A673 (cell line): ENCODE measurements around the gene DLG2. TPM values are rescaled to one million over a fixed set of nuclear protein-coding genes. Genes with fewer than 3 reads are reported as not detected.
"Not testable (repeated sequence)": the region's sequence is repeated elsewhere in the genome, so short reads cannot be mapped to it uniquely, and the experiment has no call there.

Experiments used
- BruUV-seq: library from RNA; stranded (reverse); fragments of 400-500 nt; replicated peaks from 2 replicates; lab custom pipeline; 2021; lab: Mats Ljungman, UMichigan
- CTCF ChIA-PET: fragments of 300-600 bp; sonication (Branson Sonifier 250); formaldehyde crosslinking; loops from one replicate; lab custom pipeline; 2022; ENCODE audit warnings: antibody characterized with exemption; lab: Charles Lee
- POLR2A ChIA-PET: fragments of 300-600 bp; sonication (Branson Sonifier 250); formaldehyde crosslinking; loops from one replicate; lab custom pipeline; 2022; ENCODE audit warnings: antibody characterized with exemption; ENCODE audit not compliant: low non-redundant PET; lab: Charles Lee
- DNase-seq: peaks from one replicate; pipeline ENCODE4 v3.0.0-alpha.2; 2015; ENCODE audit warnings: low spot score
- H3K27ac ChIP-seq: fragments of 200-600 bp; sonication (generic); 2 replicates; pipeline ENCODE4 v1.5.1; 2016; ENCODE audit warnings: mixed run types, low read depth, mild to moderate bottlenecking, mixed read lengths, antibody characterized with exemption, low read length; ENCODE audit not compliant: poor library complexity, severe bottlenecking
- H3K27me3 ChIP-seq: fragments of 200-600 bp; sonication (generic); replicated peaks from 2 replicates; pipeline ENCODE4 v1.6.1; 2017; ENCODE audit warnings: mixed run types, low read depth, mild to moderate bottlenecking, mixed read lengths, antibody characterized with exemption, low read length; ENCODE audit not compliant: insufficient read depth, poor library complexity
- H3K36me3 ChIP-seq: fragments of 200-600 bp; sonication (generic); 2 replicates; pipeline ENCODE4 v1.6.1; 2016; ENCODE audit warnings: mixed run types, mild to moderate bottlenecking, mixed read lengths, antibody characterized with exemption, low read length; ENCODE audit not compliant: insufficient read depth, poor library complexity, severe bottlenecking
- H3K4me1 ChIP-seq: fragments of 200-600 bp; sonication (generic); 2 replicates; pipeline ENCODE4 v1.6.1; 2017; ENCODE audit warnings: mixed run types, mild to moderate bottlenecking, mixed read lengths, antibody characterized with exemption, low read length; ENCODE audit not compliant: insufficient read depth, poor library complexity, severe bottlenecking
- H3K4me3 ChIP-seq: fragments of 200-600 bp; sonication (generic); 2 replicates; pipeline ENCODE4 v1.5.1; 2016; ENCODE audit warnings: low read depth, mixed run types, mild to moderate bottlenecking, mixed read lengths, low read length; ENCODE audit not compliant: poor library complexity, severe bottlenecking
- H3K9me3 ChIP-seq: fragments of 200-600 bp; sonication (generic); 2 replicates; pipeline ENCODE4 v1.6.1; 2016; ENCODE audit warnings: mixed run types, low read depth, mild to moderate bottlenecking, mixed read lengths, antibody characterized with exemption, low read length; ENCODE audit not compliant: poor library complexity, severe bottlenecking
- CTCF ChIP-seq: fragments of 300-800, 200-600 bp; sonication (generic); conservative IDR thresholded peaks from 2 replicates; pipeline ENCODE4 v1.5.1; 2017; ENCODE audit warnings: low read depth, mild to moderate bottlenecking, antibody characterized with exemption, low read length, moderate library complexity, mixed read lengths
- EZH2 ChIP-seq: fragments of 200-600 bp; sonication (generic); IDR thresholded peaks from 2 replicates; pipeline ENCODE4 v1.6.1; 2017; ENCODE audit warnings: borderline replicate concordance, low read depth, mild to moderate bottlenecking, mixed read lengths, antibody characterized with exemption, low read length; ENCODE audit not compliant: poor library complexity, severe bottlenecking
- intact Hi-C: fragments of 100-400 bp; cut with micrococcal nuclease; formaldehyde crosslinking; loops from one replicate; pipeline ENCODE4 v1.10.0; 2022; ENCODE audit not compliant: unreplicated experiment
- total RNA-seq: library from RNA; stranded (reverse); gene quantifications from 2 replicates; pipeline ENCODE4 v1.2.3, GENCODE V29; 2021

DLG2 gene
- total RNA-seq, 1 experiment from 2014 or later: 277 TPM

- ChIA-PET POLR2A (no interaction called here), CTCF (no interaction called here)
- Histone ChIP-seq H3K27ac (no peak overlapping the region), H3K36me3 (peaks cover 67% of the 10 kb centered on the region), H3K4me3 (peak overlapping the region; percentile 87), H3K4me1 (peaks cover 43% of the 10 kb centered on the region), H3K27me3 (no peaks in the 10 kb centered on the region), H3K9me3 (no peaks in the 10 kb centered on the region)
- DNase-seq: no peak
- intact Hi-C loops: loop anchor here (5.0 kb wide), 1 partner anchor 65 kb away; no protein-coding TSS in a partner anchor
- BruUV-seq: no TSS peak
- no peak for TF ChIP-seq EZH2
- no peak for TF ChIP-seq CTCF
Observed at GRCh38 chr11:85661972-85662664, 35.0 kb upstream of the DLG2 start.

- ChIA-PET CTCF (no interaction called here), POLR2A (no interaction called here)
- H3K27ac ChIP-seq: no peak overlapping the region
- intact Hi-C loops: no loop called here
- no TSS peak for BruUV-seq
- H3K4me1 ChIP-seq: peaks cover 43% of the 10 kb centered on the region
- H3K4me3 ChIP-seq: no peak overlapping the region
- H3K36me3 ChIP-seq: peaks cover 82% of the 10 kb centered on the region
- no peak for TF ChIP-seq CTCF
- TF ChIP-seq EZH2: no peak
- no peak for DNase-seq
- no peaks in the 10 kb centered on the region for H3K27me3 ChIP-seq
- H3K9me3 ChIP-seq: no peaks in the 10 kb centered on the region
Observed at GRCh38 chr11:85658180-85658579, 31.0 kb upstream of the DLG2 start.

GRCh38 chr11:85656777-85657176 lies 29.6 kb upstream of the DLG2 start:
- CTCF ChIA-PET: no interaction called here
- BruUV-seq: no TSS peak
- Histone ChIP-seq H3K9me3 (no peaks in the 10 kb centered on the region), H3K4me3 (no peak overlapping the region), H3K27ac (no peak overlapping the region), H3K27me3 (no peaks in the 10 kb centered on the region), H3K36me3 (peaks cover 68% of the 10 kb centered on the region), H3K4me1 (peaks cover 36% of the 10 kb centered on the region)
- no peak for DNase-seq
- TF ChIP-seq EZH2: no peak
- no peak for TF ChIP-seq CTCF
- intact Hi-C loops: no loop called here
- POLR2A ChIA-PET: no interaction called here

- H3K27ac ChIP-seq, H3K9me3 ChIP-seq, H3K27me3 ChIP-seq, intact Hi-C loops, H3K4me3 ChIP-seq, CTCF ChIA-PET, DNase-seq, BruUV-seq: not testable (repeated sequence)
- Histone ChIP-seq H3K36me3 (peaks cover 44% of the 10 kb centered on the region), H3K4me1 (peaks cover 14% of the 10 kb centered on the region)
- POLR2A ChIA-PET: interaction anchor here (0.5 kb wide), 1 partner anchor 1937 kb away, joined by 3 read pairs; no protein-coding TSS in a partner anchor
Observed at GRCh38 chr11:85654343-85654742, 27.2 kb upstream of the DLG2 start.
